ENCODE measurements around the gene RFX2. TPM values are rescaled to one million over a fixed set of nuclear protein-coding genes. Genes with fewer than 3 reads are reported as not detected.

Gene RFX2
- total and polyA plus RNA-seq, 10 of the 15 experiments (the other 5 are each of a cell fraction or from before 2014, with no cell fraction given) = 3.2 to 9.8 (median 4.7) TPM

- no peaks in the 10 kb centered on the region for H3K27me3 ChIP-seq (replicated peaks in 1 of 2; ENCODE audit: control insufficient read depth in 2 of 2, insufficient read depth in 2 of 2, low read length in 1 of 2)
- DNase-seq (ENCODE audit: low read depth, low spot score) = no peak
- no TSS peak for BruUV-seq (replicated peaks)
- ChIA-PET POLR2A (interaction anchor here (1.4 kb wide), 1 partner anchor 13 kb away, joined by 6 read pairs; no protein-coding TSS in a partner anchor), CTCF (interaction anchor here (0.6 to 1.1 kb wide), 3 partner anchors 104 to 178 kb away, joined by 3 read pairs; no protein-coding TSS in a partner anchor), SMC1A (ENCODE audit: uncharacterized antibody, unreplicated experiment) (interaction anchor here (0.8 to 1.8 kb wide), 2 partner anchors 11 to 34 kb away, joined by 6 read pairs; no protein-coding TSS in a partner anchor), RAD21 (ENCODE audit: unreplicated experiment) (no interaction called here)
- no peaks in the 10 kb centered on the region for H3K9me3 ChIP-seq (replicated peaks; ENCODE audit: control insufficient read depth, insufficient read depth, low read length)
- no peaks in the 10 kb centered on the region for H3K79me2 ChIP-seq (ENCODE audit: control insufficient read depth, insufficient read depth, low read length)
- in situ Hi-C loops (cut with MboI) (no loop called here), intact Hi-C loops (cut with micrococcal nuclease; ENCODE audit: unreplicated experiment) (no loop called here)
- ATAC-seq = no peak
- H3K27ac ChIP-seq (ENCODE audit: control insufficient read depth, insufficient read depth) = no peak overlapping the region
- no peak overlapping the region for H3K4me2 ChIP-seq (ENCODE audit: control insufficient read depth, insufficient read depth)
- 83% methylated on average over 40 of the region's 40 CpGs for WGBS (ENCODE audit: insufficient coverage, insufficient replicate concordance, low lambda C conversion rate, missing lambda C conversion rate)
- no peak for FAIRE-seq
- H4K20me1 ChIP-seq (ENCODE audit: control insufficient read depth, insufficient read depth) = no peaks in the 10 kb centered on the region
- no peak overlapping the region for H3K9ac ChIP-seq (ENCODE audit: control insufficient read depth, insufficient read depth, low read length)
- no peak overlapping the region for H3K4me3 ChIP-seq
- H3K4me1 ChIP-seq (ENCODE audit: control insufficient read depth, insufficient read depth, low read length) = peaks cover 11% of the 10 kb centered on the region
- no peaks in the 10 kb centered on the region for H3K36me3 ChIP-seq (ENCODE audit: control insufficient read depth in 2 of 2, insufficient read depth in 2 of 2, low read length in 1 of 2)
- no peak overlapping the region for H2AFZ ChIP-seq (ENCODE audit: control insufficient read depth, low read depth, low read length)
- TF ChIP-seq STAT1 (conservative IDR thresholded peaks at IDR 0.05) (no peak), SPI1 (IDR thresholded peaks at IDR 0.05; ENCODE audit: borderline replicate concordance, insufficient read depth, low read depth, low read length) (no peak), GATAD2B (conservative IDR thresholded peaks at IDR 0.05; ENCODE audit: low read depth) (no peak), ZBTB11 (CRISPR knock-in tag; IDR thresholded peaks at IDR 0.05) (no peak), HSF1 (IDR thresholded peaks at IDR 0.05; ENCODE audit: low read depth, low read length) (no peak), ZNF24 (IDR thresholded peaks at IDR 0.05) (no peak), ZNF592 (IDR thresholded peaks at IDR 0.05) (no peak), JUNB (IDR thresholded peaks at IDR 0.05) (no peak), LARP7 (IDR thresholded peaks at IDR 0.05) (no peak), HDGF (IDR thresholded peaks at IDR 0.05) (no peak), FOXM1 (IDR thresholded peaks at IDR 0.05; ENCODE audit: low read depth, low read length) (no peak)
Observed at GRCh38 chr19:6092329-6093286, 17.7 kb downstream of the RFX2 start.
